Activated B cell treated with CpG ODN at 0.5 μM for 24 hours (primary cell): Measurements from ENCODE around the gene CCNF. TPM values are rescaled to one million over a fixed set of nuclear protein-coding genes. Genes with fewer than 3 reads are reported as not detected.

Source experiments
- ATAC-seq: fragments of 200-7000 bp; cut with Tn5 transposase; one replicate; pipeline ENCODE4 v1.10.0; 2021; ENCODE audit warnings: low read depth, mild to moderate bottlenecking, moderate library complexity
- CTCF ChIA-PET: fragments of 350-600 bp; sonication (Branson Sonifier 250); formaldehyde crosslinking; loops from one replicate; lab custom pipeline; 2021; ENCODE audit warnings: antibody characterized with exemption; lab: Charles Lee
- POLR2A ChIA-PET: fragments of 350-600 bp; sonication (Branson Sonifier 250); formaldehyde crosslinking; loops from one replicate; lab custom pipeline; 2021; ENCODE audit warnings: antibody characterized with exemption; lab: Charles Lee
- DNase-seq: peaks from one replicate; pipeline ENCODE4 v3.0.0; 2022
- H3K27ac Mint-ChIP-seq: one replicate; pipeline ENCODE4 v1.8.0; 2020; ENCODE audit warnings: mixed read lengths
- H3K27me3 Mint-ChIP-seq: one replicate; pipeline ENCODE4 v1.8.0; 2021; ENCODE audit warnings: mixed read lengths
- H3K36me3 Mint-ChIP-seq: one replicate; pipeline ENCODE4 v1.8.0; 2021; ENCODE audit warnings: low read depth, mixed read lengths
- H3K4me1 Mint-ChIP-seq: one replicate; pipeline ENCODE4 v1.8.0; 2021; ENCODE audit warnings: mixed read lengths
- H3K4me3 Mint-ChIP-seq: one replicate; pipeline ENCODE4 v1.8.0; 2020; ENCODE audit warnings: mild to moderate bottlenecking, mixed read lengths
- H3K9me3 Mint-ChIP-seq: one replicate; pipeline ENCODE4 v1.8.0; 2020; ENCODE audit warnings: mixed read lengths
- intact Hi-C: fragments of 100-400 bp; cut with micrococcal nuclease; formaldehyde crosslinking; loops from one replicate; pipeline ENCODE4 v1.15.1; 2024
- total RNA-seq: library from RNA; stranded (reverse); gene quantifications from 2 replicates; pipeline ENCODE4 v1.2.3, GENCODE V29; 2022
- TF ChIP-seq, protein P1 (sequence below): fragments of 200-600 bp; IDR thresholded peaks from one replicate; pipeline ENCODE4 v1.8.0; 2022; ENCODE audit warnings: antibody characterized with exemption, mild to moderate bottlenecking

CCNF gene
- total RNA-seq, 1 donor from 2014 or later, result 5.5 TPM

DNA sequence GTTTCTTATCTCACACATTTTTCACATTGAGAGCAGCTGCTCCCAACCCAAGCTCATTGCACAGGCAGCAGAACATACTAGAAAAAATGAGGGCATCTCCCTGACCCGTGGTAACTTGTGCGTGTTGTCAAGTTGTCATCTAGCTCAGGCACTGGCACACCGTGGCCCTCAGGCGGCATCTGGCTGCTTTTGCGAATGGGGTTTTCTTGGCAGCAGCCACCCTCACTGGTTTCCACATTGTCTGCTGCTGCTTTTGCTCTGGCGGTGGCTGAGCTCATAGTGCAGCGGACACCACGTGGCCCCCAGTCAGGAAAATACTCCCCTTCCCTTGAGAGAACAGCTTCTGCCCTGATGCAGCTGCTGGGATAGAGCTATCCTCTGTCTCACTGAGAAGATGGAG, 21.3 kb downstream of the CCNF start:
- TF ChIP-seq, protein P1, sequence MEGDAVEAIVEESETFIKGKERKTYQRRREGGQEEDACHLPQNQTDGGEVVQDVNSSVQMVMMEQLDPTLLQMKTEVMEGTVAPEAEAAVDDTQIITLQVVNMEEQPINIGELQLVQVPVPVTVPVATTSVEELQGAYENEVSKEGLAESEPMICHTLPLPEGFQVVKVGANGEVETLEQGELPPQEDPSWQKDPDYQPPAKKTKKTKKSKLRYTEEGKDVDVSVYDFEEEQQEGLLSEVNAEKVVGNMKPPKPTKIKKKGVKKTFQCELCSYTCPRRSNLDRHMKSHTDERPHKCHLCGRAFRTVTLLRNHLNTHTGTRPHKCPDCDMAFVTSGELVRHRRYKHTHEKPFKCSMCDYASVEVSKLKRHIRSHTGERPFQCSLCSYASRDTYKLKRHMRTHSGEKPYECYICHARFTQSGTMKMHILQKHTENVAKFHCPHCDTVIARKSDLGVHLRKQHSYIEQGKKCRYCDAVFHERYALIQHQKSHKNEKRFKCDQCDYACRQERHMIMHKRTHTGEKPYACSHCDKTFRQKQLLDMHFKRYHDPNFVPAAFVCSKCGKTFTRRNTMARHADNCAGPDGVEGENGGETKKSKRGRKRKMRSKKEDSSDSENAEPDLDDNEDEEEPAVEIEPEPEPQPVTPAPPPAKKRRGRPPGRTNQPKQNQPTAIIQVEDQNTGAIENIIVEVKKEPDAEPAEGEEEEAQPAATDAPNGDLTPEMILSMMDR, result no peak
- Mint-ChIP-seq H3K4me3 (no peak overlapping the region), H3K4me1 (no peaks in the 10 kb centered on the region), H3K27ac (no peak overlapping the region), H3K36me3 (peaks cover 37% of the 10 kb centered on the region), H3K27me3 (no peaks in the 10 kb centered on the region), H3K9me3 (no peaks in the 10 kb centered on the region)
- no peak for DNase-seq
- ChIA-PET CTCF (no interaction called here), POLR2A (interaction anchor here (0.5 kb wide), 1 partner anchor 38 kb away, joined by 5 read pairs; no protein-coding TSS in a partner anchor)
- intact Hi-C loops, result no loop called here
- ATAC-seq, result no peak

DNA sequence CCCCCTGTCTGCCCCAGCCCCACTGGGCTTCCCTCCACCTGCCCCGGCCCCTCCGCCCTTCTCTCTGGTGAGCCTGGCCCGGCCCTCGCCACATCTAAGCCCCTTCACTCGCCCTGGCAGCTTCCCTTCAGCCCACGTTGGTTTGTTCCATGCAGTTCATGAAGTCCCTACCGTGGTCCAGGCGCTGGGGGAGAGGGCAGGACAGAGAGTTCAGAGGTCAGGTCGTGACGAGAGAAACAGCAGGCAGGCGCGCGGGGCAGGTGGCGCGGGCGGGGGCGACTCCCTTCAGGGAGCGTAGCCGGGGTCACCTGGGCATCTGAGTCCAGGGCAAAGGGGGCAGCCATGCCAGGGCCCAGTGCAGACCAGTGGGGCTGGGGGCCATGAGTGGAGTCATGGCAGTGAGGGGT, 21.7 kb downstream of the CCNF start:
- DNase-seq (no peak), ATAC-seq (no peak)
- no peaks in the 10 kb centered on the region for H3K4me1 Mint-ChIP-seq
- H3K27me3 Mint-ChIP-seq, result no peaks in the 10 kb centered on the region
- H3K27ac Mint-ChIP-seq, result no peak overlapping the region
- POLR2A ChIA-PET, result interaction anchor here (0.5 kb wide), 1 partner anchor 38 kb away, joined by 5 read pairs; no protein-coding TSS in a partner anchor
- intact Hi-C loops, result no loop called here
- H3K4me3 Mint-ChIP-seq, result no peak overlapping the region
- TF ChIP-seq, protein P1, result no peak
- no peaks in the 10 kb centered on the region for H3K9me3 Mint-ChIP-seq
- CTCF ChIA-PET, result no interaction called here
- peaks cover 33% of the 10 kb centered on the region for H3K36me3 Mint-ChIP-seq

GRCh38 chr16:2451851-2452320, 22.6 kb downstream of the CCNF start:
- no peaks in the 10 kb centered on the region for H3K9me3 Mint-ChIP-seq
- H3K4me3 Mint-ChIP-seq, result no peak overlapping the region
- TF ChIP-seq, protein P1, result no peak
- ChIA-PET POLR2A (no interaction called here), CTCF (no interaction called here)
- no peak for DNase-seq
- no peak overlapping the region for H3K27ac Mint-ChIP-seq
- no peak for ATAC-seq
- H3K27me3 Mint-ChIP-seq, result no peaks in the 10 kb centered on the region
- H3K4me1 Mint-ChIP-seq, result no peaks in the 10 kb centered on the region
- peaks cover 27% of the 10 kb centered on the region for H3K36me3 Mint-ChIP-seq
- intact Hi-C loops, result no loop called here

DNA sequence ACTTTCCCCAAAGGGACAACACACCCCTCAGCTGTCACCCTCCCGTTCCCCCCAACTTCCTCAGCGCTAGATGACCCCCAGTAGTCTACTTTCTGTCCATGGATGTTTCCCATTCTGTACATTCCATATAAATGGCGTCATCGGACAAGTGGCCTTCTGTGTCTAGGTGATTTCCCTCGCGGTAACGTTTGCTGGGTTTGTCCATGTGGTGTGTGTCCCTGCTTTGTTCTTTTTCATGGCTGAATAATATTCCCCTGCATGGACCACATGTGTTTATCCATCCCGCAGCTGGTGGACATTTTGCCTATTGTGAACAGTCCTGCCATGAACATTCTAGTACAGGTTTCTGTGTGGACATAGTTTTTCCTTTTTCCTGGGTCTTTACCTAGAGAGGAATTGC, 23.4 kb downstream of the CCNF start:
- no peak overlapping the region for H3K27ac Mint-ChIP-seq

DNA sequence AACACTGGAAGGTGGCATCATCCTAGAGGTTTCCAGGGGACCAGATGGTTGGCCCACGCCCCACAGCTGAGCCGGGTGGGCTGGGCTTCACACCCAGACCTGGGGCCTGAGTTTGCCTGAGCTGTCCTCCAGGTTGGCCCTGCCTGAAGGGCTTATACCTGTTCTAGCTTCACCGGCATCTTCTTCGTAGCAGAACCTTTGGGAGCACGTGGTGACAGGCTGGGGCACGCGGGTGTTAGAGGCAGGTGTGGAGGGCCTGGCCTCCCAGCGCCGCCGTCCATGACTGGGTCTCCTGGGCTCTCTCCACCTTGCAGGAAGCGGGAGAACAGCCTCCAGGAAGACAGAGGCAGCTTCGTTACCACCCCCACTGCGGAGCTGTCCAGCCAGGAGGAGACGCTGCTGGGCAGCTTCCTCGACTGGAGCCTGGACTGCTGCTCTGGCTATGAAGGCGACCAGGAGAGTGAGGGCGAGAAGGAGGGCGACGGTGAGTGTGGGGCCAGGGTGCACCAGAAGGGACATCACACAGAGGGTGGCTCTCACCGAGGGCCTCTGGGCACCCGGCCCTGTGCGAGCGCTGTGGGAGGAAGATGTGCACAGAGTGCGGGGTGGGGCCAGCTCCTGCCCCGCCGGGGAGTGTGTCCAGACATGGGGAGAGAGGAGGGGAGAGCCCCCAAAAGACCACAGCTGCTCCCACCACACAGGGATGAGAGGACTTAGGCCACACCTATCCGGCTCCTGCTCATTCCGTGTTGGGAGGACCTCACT, 26.0 kb downstream of the CCNF start:
- ATAC-seq (no peak), DNase-seq (no peak)
- TF ChIP-seq, protein P1, result no peak
- ChIA-PET CTCF (no interaction called here), POLR2A (no interaction called here)
- Mint-ChIP-seq H3K4me1 (peaks cover 9% of the 10 kb centered on the region), H3K9me3 (no peaks in the 10 kb centered on the region), H3K27me3 (no peaks in the 10 kb centered on the region), H3K27ac (no peak overlapping the region), H3K36me3 (peaks cover 16% of the 10 kb centered on the region), H3K4me3 (no peak overlapping the region)
- intact Hi-C loops, result no loop called here

More for the DNA sequence above, 23.4 kb downstream of the CCNF start:
- H3K27me3 Mint-ChIP-seq, result no peaks in the 10 kb centered on the region
- H3K4me3 Mint-ChIP-seq, result no peak overlapping the region
- H3K36me3 Mint-ChIP-seq, result peaks cover 26% of the 10 kb centered on the region
- ATAC-seq (no peak), DNase-seq (no peak)
- ChIA-PET CTCF (no interaction called here), POLR2A (interaction anchor here (0.6 kb wide), 1 partner anchor 465 kb away, joined by 5 read pairs; no protein-coding TSS in a partner anchor)
- TF ChIP-seq, protein P1, result no peak
- intact Hi-C loops, result no loop called here
- no peaks in the 10 kb centered on the region for H3K9me3 Mint-ChIP-seq
- H3K4me1 Mint-ChIP-seq, result no peaks in the 10 kb centered on the region
